HG03521 (cell line): Measurements from ENCODE around the gene NUDT3.
"Not testable (repeated sequence)": the region's sequence is repeated elsewhere in the genome, so short reads cannot be mapped to it uniquely, and the experiment has no call there.

Experiments used
- ATAC-seq: cut with Tn5 transposase; IDR thresholded peaks from one replicate; pipeline ENCODE4 v1.9.1; 2021; ENCODE audit warnings: mild to moderate bottlenecking, moderate library complexity; ENCODE audit not compliant: unreplicated experiment

The NUDT3 gene

DNA sequence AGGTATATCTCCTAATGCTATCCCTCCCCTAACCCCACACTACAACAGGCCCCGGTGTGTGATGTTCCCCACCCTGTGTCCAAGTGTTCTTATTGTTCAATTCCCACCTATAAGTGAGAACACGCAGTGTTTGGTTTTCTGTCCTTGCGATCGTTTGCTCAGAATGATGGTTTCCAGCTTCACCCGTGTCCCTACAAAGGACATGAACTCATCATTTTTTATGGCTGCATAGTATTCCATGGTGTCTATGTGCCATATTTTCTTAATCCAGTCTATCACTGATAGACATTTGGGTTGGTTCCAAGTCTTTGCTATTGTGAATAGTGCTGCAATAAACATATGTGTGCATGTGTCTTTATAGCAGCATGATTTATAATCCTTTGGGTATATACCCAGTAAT, 20.6 kb downstream of the NUDT3 start:
- not testable (repeated sequence) for ATAC-seq

DNA sequence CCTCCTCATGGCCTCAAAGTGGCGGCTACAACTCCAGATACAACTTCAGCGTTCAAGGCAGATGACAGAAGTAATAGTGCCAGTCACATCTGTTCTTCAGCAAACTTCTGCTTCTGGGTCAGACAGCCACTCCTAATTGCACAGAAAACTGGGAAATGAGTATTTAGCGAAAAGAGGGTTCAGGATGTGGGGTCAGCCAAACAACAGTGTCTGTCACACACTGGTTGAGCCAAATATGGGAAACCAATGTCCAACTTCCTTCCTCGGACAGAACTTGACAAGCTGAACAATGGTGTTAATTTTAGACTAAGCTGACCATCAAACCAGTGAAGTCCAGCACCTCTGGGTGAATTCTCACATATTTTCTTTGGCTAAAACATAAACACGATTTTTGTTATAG, 22.1 kb downstream of the NUDT3 start:
- no peak for ATAC-seq

DNA sequence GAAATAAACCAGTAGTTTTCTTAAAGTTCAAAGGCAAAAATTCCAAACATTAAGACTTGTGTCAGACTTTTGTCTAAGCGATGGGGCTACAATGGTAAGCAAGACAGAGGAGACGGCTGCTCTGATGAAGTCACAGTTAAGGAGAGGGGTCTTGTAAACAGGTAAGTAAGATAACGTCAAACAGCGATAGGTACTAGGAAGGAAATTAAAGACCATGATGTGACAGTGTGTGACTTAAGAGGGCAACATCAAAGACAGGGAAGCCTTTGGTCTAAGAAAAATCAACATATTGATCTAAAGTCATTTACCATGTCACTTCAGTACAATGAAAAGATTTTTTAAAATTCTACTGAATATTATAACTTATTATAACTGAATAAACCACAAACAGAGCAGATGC, 23.1 kb downstream of the NUDT3 start:
- no peak for ATAC-seq

DNA sequence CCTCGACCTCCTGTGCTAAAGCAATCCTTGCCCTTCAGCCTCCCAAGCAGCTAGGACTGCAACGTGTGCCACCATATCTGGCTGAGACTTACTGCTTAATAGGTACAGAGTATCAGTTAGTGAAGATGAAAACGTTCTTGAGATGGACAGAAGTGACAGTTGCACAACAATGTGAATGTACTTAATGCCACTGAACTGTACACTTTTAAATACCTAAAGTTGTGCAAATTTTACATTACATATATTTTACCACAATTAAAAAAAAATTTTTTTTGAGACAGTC, 25.9 kb downstream of the NUDT3 start:
- ATAC-seq = no peak

DNA sequence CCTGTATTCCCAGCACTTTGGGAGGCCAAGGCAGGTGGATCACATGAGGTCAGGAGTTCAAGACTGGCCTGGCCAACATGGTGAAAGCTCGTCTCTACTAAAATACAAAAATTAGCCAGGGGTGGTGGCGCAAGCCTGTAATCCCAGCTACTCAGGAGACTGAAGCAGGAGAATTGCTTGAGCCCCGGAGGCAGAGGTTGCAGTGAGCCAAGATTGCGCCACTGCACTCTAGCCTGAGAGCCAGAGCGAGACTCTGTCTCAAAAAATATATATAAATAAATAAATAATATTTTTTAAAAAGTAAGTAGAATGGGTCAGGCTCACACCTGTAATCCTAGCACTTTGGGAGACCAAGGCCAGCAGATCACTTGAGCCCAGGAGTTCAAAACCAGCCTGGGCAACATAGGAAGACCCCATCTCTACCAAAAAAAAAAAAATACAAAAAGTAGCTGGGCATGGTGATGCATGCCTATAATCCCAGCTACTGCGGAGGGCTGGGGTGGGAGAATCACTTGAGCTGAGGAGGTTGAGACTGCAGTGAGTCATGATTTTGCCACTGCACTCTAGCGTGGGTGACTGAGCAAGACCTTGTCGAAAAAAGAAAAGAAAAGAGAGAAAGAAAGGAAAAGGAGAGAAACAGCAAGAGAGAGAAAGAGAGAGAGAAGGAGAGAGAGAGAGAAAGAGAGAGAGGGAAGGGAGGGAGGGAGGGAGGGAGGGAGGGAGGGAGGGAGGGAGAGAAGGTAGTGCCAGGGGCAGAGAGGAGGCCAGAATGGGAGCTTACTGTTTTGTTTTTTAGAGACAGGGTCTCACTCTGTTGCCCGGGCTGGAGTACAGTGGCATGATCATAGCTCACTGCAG, 26.5 kb downstream of the NUDT3 start:
- not testable (repeated sequence) for ATAC-seq

DNA sequence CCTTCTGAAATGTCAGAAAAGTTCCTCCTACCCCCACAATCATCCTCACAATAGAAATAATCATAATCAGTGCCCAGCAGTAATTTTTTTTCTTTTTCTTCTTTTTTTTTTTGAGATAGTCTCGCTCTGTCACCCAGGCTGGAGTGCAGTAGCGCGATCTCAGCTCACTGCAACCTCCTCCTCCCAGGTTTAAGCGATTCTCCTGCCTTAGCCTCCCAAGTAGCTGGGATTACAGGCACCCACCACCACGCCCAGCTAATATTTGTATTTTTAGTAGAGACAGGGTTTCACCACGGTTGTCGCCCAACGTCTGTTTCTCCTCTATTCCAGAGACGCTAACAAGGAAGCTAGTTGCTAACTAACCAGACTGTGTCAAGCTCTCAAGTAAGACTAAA, 28.8 kb downstream of the NUDT3 start:
- ATAC-seq = not testable (repeated sequence)

DNA sequence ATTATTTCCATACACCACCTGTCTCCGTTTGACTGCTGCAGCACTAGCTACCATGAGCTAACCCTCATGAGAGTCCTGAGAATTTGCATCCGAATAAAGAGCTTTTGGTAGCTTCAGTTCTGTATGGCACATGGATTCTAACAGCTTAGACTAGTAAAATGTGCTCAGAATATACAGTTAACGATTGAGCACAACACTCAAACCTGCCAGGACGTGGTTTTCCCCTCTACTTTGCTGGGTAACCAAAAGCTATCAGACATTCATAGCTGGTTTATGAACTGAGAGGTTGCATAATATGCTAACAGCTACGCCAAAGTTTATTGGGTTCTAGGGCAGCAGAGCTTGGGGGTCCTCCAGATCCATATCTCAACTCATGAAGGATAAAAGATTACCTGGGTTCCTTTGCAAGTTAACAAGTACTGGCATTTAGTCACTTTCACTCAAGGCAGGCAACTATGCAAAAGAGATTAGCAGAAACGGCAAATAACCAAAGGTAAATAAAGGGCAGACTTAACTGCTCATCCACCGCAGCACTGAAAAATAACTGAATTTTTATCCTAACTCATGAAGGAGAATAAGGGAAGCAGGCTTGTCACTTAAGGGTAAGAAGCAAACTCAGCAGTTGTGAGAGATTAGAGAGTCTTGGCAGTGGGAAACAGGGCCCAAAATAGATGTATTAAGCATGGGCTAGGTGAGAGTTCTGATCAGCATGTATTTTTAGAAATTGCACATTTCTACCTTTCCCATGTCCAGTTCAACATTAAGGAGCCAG, 29.4 kb downstream of the NUDT3 start:
- ATAC-seq = no peak

DNA sequence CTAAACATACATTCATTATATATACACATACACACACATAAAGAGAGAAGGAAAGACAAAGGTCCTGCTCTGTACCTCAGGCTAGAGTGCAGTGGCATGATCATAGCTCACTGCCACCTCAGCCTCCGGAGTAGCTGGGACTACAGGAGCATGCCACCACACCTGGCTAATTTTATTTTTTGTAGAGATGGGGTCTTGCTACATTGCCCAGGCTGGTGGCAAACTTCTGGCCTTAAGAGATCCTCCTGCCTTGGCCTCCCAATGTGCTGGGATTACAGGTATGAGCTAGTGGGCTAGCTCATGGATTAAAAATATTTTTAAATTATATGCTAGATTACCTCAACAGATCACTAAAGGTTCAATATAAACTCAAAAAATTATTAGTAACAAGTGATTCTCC, 30.3 kb downstream of the NUDT3 start:
- no peak for ATAC-seq

DNA sequence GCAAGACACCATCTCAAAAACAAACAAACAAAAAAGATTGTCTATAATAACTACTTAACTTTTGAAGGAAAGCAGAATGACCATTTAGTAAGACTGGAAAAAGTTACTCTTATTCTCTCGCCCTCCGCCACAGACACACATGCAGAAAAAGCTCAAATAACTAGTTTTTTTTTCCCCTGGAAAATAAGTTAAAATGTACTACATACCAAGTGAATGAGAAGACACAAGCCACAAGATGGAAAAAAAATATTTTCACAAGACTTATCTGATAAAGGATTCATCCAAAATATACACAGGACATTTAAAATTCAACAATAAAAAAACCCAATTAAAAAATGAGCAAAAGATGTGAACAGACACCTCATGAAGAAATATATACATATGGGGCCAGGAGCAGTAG, 31.9 kb downstream of the NUDT3 start:
- ATAC-seq = no peak

DNA sequence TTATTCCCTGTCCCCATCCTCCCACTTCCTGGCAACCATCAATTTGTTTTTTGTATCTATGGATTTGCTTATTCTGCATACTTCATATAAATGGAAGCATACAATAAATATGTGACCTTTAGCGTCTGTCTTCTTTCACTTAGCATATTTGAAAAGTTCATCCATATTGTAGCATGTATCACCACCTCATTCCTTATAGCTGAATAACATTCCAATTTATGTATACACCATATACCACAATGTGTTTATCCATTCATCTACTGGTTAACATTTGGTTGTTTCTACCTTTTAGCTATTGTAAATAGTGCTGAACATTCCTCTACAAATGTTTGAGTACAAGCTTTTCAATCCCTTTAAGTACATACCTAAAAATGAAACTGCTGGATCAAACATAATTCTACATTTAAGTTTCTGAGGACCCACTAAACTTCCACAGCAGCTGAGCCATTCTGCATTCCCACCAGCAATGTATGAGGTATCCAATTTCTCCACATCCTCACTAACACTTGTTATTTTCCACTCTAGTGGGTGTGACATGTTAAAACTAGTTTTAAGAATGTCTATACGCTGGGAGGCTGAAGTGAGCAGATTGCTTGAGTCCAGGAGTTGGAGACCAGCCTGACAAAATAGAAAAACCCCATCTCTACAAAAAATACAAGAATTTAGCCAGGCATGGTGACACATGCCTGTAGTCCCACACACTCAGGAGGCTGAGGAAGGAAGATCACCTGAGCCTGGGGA, 32.9 kb downstream of the NUDT3 start:
- no peak for ATAC-seq

DNA sequence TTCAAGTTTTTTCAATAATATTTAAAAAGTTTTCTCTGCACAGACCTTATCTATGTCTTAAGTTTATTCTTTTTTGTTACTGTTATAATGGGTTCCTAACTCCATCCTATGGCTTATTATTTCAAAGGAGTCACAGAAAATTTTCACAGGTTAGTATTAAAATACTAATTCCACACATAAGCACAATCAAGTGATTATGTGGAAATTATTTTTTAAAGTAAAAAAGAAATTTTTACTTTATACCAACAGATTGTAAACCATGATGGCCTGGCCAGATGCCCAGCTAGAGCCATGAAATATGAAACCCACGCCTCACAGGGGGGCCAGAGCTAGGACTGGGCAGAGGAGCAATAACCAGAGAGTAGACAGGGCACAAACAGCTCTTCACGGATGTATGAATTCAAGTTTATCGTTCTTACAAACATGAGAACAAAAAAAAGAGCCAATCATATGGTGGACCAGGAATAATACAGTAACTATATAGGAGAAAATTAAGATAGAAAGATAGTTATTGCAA, 34.0 kb downstream of the NUDT3 start:
- no peak for ATAC-seq

DNA sequence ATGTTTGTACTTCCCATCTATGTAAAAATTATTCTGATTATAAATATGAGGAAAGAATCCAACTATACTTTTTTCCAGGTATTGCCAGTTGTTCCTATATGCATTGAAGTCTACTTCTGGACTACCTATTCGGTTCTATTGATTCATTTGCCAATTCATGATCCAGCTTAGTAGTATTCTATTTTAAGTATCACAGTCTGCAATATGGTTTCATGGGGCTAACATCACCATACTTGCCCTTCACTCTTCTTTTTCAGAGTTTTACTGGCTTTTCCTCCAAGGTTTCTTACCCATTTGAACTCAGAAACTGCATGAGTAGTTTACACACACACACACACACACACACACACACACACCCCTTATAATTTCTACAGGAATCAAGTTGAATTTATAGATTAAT, 34.5 kb downstream of the NUDT3 start:
- no peak for ATAC-seq

DNA sequence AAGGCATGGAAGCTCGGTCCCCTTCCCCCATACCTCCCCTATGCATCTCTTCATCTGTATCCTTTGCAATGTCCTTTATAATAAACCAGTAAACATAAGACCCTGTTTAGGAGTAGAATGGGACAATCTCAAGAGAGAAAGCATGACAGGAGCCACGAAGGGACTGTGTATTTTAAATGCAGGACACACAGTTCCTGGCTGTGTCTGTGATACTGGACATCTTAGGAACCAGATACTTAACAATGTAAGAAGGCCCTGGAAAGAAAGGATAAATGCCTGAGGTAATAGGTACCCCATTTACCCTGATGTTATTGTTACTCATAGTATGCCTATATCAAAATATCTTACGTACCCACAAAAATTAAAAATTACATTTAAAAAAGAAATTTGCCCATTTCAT, 36.6 kb downstream of the NUDT3 start:
- no peak for ATAC-seq

DNA sequence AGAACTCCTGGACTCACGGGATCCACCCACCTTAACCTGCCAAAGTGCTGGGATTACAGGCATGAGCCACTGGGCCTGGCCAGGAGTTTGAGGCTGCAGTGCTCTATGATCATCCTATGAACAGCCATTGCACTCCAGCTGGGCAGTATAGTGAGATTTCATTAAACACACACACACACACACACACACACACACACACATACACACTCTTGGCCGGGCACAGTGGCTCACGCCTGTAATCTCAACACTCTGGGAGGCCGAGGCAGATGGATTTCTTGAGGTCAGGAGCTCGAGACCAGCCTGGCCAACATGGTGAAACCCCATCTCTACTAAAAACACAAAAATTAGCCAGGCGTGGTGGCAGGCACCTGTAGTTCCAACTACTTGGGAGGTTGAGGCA, 38.2 kb downstream of the NUDT3 start:
- ATAC-seq = not testable (repeated sequence)

DNA sequence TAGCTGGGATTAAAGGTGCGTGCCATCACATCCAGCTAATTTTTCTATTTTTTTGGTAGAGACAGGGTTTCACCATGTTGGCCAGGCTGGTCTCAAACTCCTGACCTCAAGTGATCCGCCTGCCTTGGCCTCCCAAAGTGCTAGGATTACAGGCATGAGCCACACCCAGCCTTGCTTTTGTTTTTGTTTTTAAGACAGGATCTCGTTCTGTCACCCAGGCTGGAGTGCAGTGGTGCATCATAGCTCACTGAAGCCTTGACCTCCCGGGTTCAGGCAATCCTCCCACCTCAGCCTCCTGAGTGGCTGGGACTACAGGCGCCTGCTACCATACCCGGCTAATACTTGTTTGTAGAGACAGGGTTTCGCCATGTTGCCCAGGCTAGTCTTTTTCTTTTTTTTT, 38.9 kb downstream of the NUDT3 start:
- ATAC-seq = not testable (repeated sequence)

DNA sequence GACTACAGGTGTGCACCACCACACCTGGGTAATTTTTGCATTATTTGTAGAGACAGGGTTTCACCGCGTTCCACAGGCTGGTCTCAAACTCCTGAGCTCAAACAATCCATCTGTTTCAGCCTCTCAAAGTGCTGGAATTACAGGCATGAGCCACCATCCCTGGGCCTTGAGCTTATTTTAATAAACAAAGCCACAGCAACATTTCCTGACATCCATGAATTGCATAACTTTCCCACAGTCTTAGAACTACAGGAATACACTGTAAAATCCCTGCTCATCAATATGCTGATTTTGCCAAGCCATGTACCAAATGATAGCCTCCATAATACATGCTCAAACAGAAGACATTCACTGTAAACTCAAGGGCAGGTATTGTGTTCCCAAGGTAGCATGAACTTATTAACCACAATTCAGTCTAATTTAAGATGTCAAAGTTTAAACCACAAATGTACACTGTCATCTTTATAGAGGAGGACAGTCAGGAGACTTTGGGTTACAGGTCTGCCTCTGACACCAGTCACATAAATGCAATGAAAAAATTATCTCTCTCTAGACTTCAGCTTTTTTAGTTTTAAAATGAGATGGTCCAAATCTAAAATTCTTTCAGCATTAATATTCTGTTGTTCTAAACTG, 40.0 kb downstream of the NUDT3 start:
- no peak for ATAC-seq

DNA sequence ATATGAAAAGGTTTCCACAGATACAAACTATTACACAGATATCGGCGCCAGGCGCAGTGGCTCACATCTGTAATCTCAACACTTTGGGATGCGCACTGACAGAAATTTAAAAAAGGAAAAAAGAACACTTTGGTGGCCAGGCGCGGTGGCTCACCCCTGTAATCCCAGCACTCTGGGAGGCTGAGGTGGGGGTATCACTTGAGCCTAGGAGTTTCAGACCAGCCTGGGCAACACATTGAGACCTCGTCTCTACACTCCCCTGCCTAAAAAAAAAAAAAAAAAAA, 41.6 kb downstream of the NUDT3 start:
- no peak for ATAC-seq

DNA sequence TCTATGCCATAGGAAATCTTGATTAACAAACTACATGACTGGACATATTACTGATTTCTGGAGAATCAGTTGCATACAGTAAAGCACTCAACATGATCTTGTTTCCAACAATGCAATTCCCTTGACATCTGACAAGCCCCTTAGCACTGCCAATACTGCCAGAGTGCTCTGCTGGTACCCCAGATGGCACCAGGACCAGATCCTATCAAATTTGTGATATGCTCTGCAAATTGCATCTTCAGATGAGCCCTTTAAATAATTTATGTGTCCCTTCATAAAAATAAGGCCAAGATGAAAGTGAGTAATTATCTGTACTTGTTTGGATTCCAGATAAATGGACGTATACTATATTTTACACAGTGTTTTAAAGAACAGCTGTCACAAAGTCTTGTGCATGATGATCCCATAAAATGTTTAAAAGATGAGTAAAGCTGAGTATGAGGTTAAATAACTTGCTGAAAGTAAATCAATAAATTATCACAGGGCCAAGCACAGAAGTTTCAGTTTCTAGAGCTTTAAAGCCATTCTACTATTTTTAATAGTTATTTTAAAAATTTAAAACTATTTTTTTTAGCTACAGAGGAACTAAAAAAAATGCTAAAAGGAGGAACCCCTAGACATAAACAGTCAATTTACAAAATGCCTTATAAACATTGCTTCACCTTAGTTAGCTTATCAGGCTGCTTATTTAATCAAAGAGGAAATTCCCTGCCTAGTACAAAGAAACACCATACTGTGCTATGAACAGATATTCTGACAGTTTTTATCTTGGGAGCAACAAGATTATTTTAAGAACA, 42.1 kb downstream of the NUDT3 start:
- no peak for ATAC-seq

DNA sequence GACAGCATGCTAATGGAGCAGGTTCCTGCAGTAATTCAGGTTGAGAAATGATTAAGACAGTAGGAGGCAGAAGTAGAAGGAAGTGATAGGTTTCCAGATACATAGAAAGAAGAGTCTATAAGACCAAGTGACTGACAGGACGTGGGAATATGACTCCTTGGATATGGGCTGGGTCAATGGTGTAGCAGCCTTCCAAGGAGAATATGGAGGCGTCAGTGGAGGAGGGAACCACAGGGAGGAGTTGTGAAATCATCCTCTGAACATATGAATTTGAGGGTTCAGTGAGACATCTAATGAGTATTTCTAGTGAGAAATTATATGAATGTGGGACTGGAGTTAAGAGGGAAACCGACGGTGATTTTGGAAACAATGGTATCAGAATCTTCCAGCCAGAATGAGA, 43.3 kb downstream of the NUDT3 start:
- no peak for ATAC-seq

DNA sequence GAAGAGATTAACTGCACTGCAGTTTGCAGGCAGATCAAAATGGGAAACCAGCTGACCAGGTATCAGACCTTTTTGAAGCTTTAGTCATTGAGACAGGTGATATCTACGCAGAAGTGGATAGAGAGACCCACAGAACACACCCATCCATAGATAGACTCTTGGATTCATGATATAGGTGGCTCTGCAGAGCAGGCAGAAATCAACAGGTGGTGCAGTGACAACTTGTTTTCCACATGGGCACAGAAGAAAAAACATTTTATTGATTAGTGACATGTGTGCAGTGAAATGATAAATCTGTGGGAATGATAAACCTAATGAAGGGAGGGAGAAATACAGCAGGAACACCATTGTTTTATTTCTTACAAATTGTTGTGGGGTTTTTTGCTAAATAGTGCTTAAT, 45.2 kb downstream of the NUDT3 start:
- ATAC-seq = no peak
